HG02981 (cell line): ENCODE data around the gene USP5.

Experiments used
- ATAC-seq: cut with Tn5 transposase; IDR thresholded peaks from one replicate; pipeline ENCODE4 v1.9.1; 2021; ENCODE audit warnings: mild to moderate bottlenecking, moderate library complexity; ENCODE audit not compliant: unreplicated experiment

The USP5 gene

GRCh38 chr12:6851921-6852650 is at the start of gene USP5:
TSS of gene USP5 (plus strand) at chr12:6852150. CDS start at chr12:6852180, 30 bp downstream.
- ATAC-seq = peak; percentile 69

- no peak for ATAC-seq
These were observed 44.8 kb upstream of the USP5 start for GRCh38 chr12:6807170-6807569.

GRCh38 chr12:6809056-6809455 is 42.9 kb upstream of the USP5 start:
- no peak for ATAC-seq

GRCh38 chr12:6810758-6811157 is 41.2 kb upstream of the USP5 start:
- no peak for ATAC-seq

- ATAC-seq = no peak
These were observed 38.6 kb upstream of the USP5 start for GRCh38 chr12:6813363-6813762.

GRCh38 chr12:6816598-6816997 is 35.4 kb upstream of the USP5 start:
- no peak for ATAC-seq

- no peak for ATAC-seq
These were observed 34.9 kb upstream of the USP5 start for GRCh38 chr12:6817098-6817497.

GRCh38 chr12:6817662-6818157 is 34.2 kb upstream of the USP5 start:
- ATAC-seq = no peak

GRCh38 chr12:6818222-6818621 is 33.7 kb upstream of the USP5 start:
- ATAC-seq = no peak

GRCh38 chr12:6818645-6819044 is 33.3 kb upstream of the USP5 start:
- no peak for ATAC-seq

- no peak for ATAC-seq
These were observed 32.6 kb upstream of the USP5 start for GRCh38 chr12:6819106-6820030.

GRCh38 chr12:6820166-6820565 is 31.8 kb upstream of the USP5 start:
- ATAC-seq = no peak

- ATAC-seq = no peak
These were observed 30.1 kb upstream of the USP5 start, which contains the start of gene GPR162 for GRCh38 chr12:6821591-6822425. TSS of gene GPR162 (plus strand) at chr12:6821821. CDS start at chr12:6823899, 2,078 bp downstream.

GRCh38 chr12:6822426-6823135 is 29.4 kb upstream of the USP5 start:
- no peak for ATAC-seq

- ATAC-seq = no peak
These were observed 28.5 kb upstream of the USP5 start for GRCh38 chr12:6823182-6824084.

GRCh38 chr12:6824085-6824775 is 27.7 kb upstream of the USP5 start:
- ATAC-seq = no peak

GRCh38 chr12:6824901-6825381 is 27.0 kb upstream of the USP5 start:
- ATAC-seq = no peak

GRCh38 chr12:6825398-6826124 is 26.4 kb upstream of the USP5 start:
- ATAC-seq = no peak
